Endothelial cell of umbilical vein (primary cell): ENCODE data around the gene LTB4R. TPM values are rescaled to one million over a fixed set of nuclear protein-coding genes. Genes with fewer than 3 reads are reported as not detected.

Experiments used
- BruUV-seq: library from RNA; stranded (reverse); fragments of 400-500 nt; replicated peaks from 2 replicates; lab custom pipeline; 2021; lab: Mats Ljungman, UMichigan
- CTCF ChIA-PET: fragments of 300-600, 350-600 bp; sonication (Branson Sonifier 250); formaldehyde crosslinking; loops from one replicate; lab custom pipeline; 2021; ENCODE audit warnings: antibody characterized with exemption, inconsistent platforms; lab: Charles Lee
- POLR2A ChIA-PET: fragments of 300-600, 350-600 bp; sonication (Branson Sonifier 250); formaldehyde crosslinking; loops from one replicate; lab custom pipeline; 2021; ENCODE audit warnings: antibody characterized with exemption, inconsistent platforms; lab: Charles Lee
- DNase-seq: peaks from one replicate; pipeline ENCODE4 v3.0.0-alpha.2; 2011; ENCODE audit warnings: low read depth, low spot score
- FAIRE-seq: peaks from 2 replicates; lab custom pipeline; 2011; peaks lifted over from hg19 to GRCh38; lab: Jason Lieb, UNC
- H2AFZ ChIP-seq: 2 replicates; pipeline ENCODE4 v1.6.0; 2012; ENCODE audit warnings: low read depth, low read length, control low read depth, inconsistent platforms
- H3K27ac ChIP-seq: 2 replicates; pipeline ENCODE4 v1.5.1; 2011; ENCODE audit warnings: low read depth, mild to moderate bottlenecking, control low read depth, low read length, moderate library complexity; ENCODE audit not compliant: insufficient read depth
- H3K27me3 ChIP-seq, 2 experiments: 2 replicates each; pipeline versions ENCODE4 v1.6.0 to v1.6.1; 2011; ENCODE audit warnings: low read length in 2 of 2, mixed read lengths in 1 of 2; ENCODE audit not compliant: control insufficient read depth in 2 of 2, insufficient read depth in 2 of 2
- H3K36me3 ChIP-seq, 2 experiments: 2 replicates in 1 of 2; 3 replicates in 1 of 2; pipeline ENCODE4 v1.5.1; 2011; ENCODE audit warnings: low read length in 2 of 2, mild to moderate bottlenecking in 1 of 2, moderate library complexity in 1 of 2; ENCODE audit not compliant: control insufficient read depth in 2 of 2, insufficient read depth in 2 of 2; ENCODE audit errors: extremely low read depth in 1 of 2
- H3K4me1 ChIP-seq: 3 replicates; pipeline ENCODE4 v1.5.1; 2011; ENCODE audit warnings: mild to moderate bottlenecking, low read length; ENCODE audit not compliant: control insufficient read depth, insufficient read depth; ENCODE audit errors: extremely low read depth
- H3K4me2 ChIP-seq: 2 replicates; pipeline ENCODE4 v1.6.1; 2011; ENCODE audit warnings: low read length, control low read depth, mixed read lengths; ENCODE audit not compliant: insufficient read depth
- H3K4me3 ChIP-seq, 3 experiments: fragments of 200-600 bp in 1 of 3; sonication (generic), shearing (Covaris generic) in 1 of 3; replicated peaks in 1 of 3; 2 replicates each; pipeline ENCODE4 v1.5.1; 2011 to 2016; ENCODE audit warnings: control low read depth in 3 of 3, low read length in 3 of 3, mild to moderate bottlenecking in 2 of 3, inconsistent platforms in 1 of 3, low read depth in 1 of 3, moderate library complexity in 1 of 3; ENCODE audit not compliant: insufficient read depth in 1 of 3
- H3K79me2 ChIP-seq: 2 replicates; pipeline ENCODE4 v1.6.0; 2012; ENCODE audit warnings: low read length, inconsistent platforms; ENCODE audit not compliant: control insufficient read depth, insufficient read depth
- H3K9ac ChIP-seq: replicated peaks from 2 replicates; pipeline ENCODE3; 2011; ENCODE audit warnings: low read length, control low read depth; ENCODE audit not compliant: insufficient read depth; ENCODE audit errors: extremely low read depth
- H3K9me1 ChIP-seq: replicated peaks from 3 replicates; pipeline ENCODE4 v1.6.0; 2011; ENCODE audit warnings: mild to moderate bottlenecking, low read length; ENCODE audit not compliant: control insufficient read depth, insufficient read depth; ENCODE audit errors: extremely low read depth
- H3K9me3 ChIP-seq: replicated peaks from 2 replicates; pipeline ENCODE4 v1.5.1; 2012; ENCODE audit warnings: low read length, inconsistent platforms; ENCODE audit not compliant: control insufficient read depth, insufficient read depth
- H4K20me1 ChIP-seq: replicated peaks from 2 replicates; pipeline ENCODE3; 2011; ENCODE audit warnings: mild to moderate bottlenecking, low read length; ENCODE audit not compliant: control insufficient read depth, insufficient read depth; ENCODE audit errors: extremely low read depth
- EZH2 ChIP-seq: IDR thresholded peaks from 2 replicates; pipeline ENCODE4 v1.6.1; 2012; ENCODE audit warnings: borderline replicate concordance, low read depth, mild to moderate bottlenecking, moderate library complexity, low read length, inconsistent platforms; ENCODE audit not compliant: severe bottlenecking
- FOS ChIP-seq: IDR thresholded peaks from 2 replicates; pipeline ENCODE4 v1.6.1; 2011; ENCODE audit warnings: mild to moderate bottlenecking, low read length, moderate library complexity, borderline replicate concordance; ENCODE audit not compliant: insufficient read depth
- GATA2 ChIP-seq: IDR thresholded peaks from 2 replicates; pipeline ENCODE4 v1.7.0; 2011; ENCODE audit warnings: low read depth, mild to moderate bottlenecking, moderate library complexity, mixed read lengths, low read length; ENCODE audit not compliant: insufficient read length, insufficient read depth
- JUN ChIP-seq: IDR thresholded peaks from 2 replicates; pipeline ENCODE4 v1.6.1; 2011; ENCODE audit warnings: borderline replicate concordance, low read depth; ENCODE audit not compliant: insufficient read length, insufficient read depth
- MYC ChIP-seq: IDR thresholded peaks from one replicate; pipeline ENCODE4 v1.6.1; 2011; ENCODE audit warnings: mild to moderate bottlenecking, low read depth, low read length
- POLR2A ChIP-seq: IDR thresholded peaks from 2 replicates; pipeline ENCODE4 v1.6.1; 2012; ENCODE audit warnings: low read depth, mild to moderate bottlenecking, control low read depth, low read length
- POLR2AphosphoS5 ChIP-seq: IDR thresholded peaks from 2 replicates; pipeline ENCODE4 v1.6.1; 2012; ENCODE audit warnings: low read depth, mild to moderate bottlenecking, control low read depth, low read length, moderate library complexity; ENCODE audit not compliant: insufficient read depth
- dilution Hi-C: fragments of 300-500 bp; cut with MboI; formaldehyde crosslinking; loops from one replicate; pipeline ENCODE4 v1.15.0; 2019; ENCODE audit warnings: low sequenced_read_pairs; ENCODE audit not compliant: extremely low pct_ligation_motif_present
- intact Hi-C: fragments of 100-400 bp; cut with micrococcal nuclease; formaldehyde crosslinking; loops from one replicate; pipeline ENCODE4 v1.10.0; 2022
- polyA plus RNA-seq, 4 experiments: library from polyadenylated mRNA; depleted of rRNA in 3 of 4; stranded (reverse) in 3 of 4; unstranded in 1 of 4; fragments of >200 nt; gene quantifications; 2 replicates each; pipeline versions ENCODE4 v1.2.1 to v1.2.3, GENCODE V29; 2011 to 2012; ENCODE audit warnings: missing spikeins in 1 of 4
- total RNA-seq: library from RNA; stranded (reverse); gene quantifications from 2 replicates; pipeline ENCODE4 v1.2.3, GENCODE V29; 2021
- TF ChIP-seq, protein P1 (sequence below), 2 donors: IDR thresholded peaks; 1 replicate in 1 of 2; 2 replicates in 1 of 2; pipeline ENCODE4 v1.5.1; 2011; ENCODE audit warnings: low read length in 2 of 2, mild to moderate bottlenecking in 2 of 2, moderate library complexity in 2 of 2, control low read depth in 1 of 2, inconsistent platforms in 1 of 2, low read depth in 1 of 2; ENCODE audit not compliant: insufficient read depth in 1 of 2; ENCODE audit errors: extremely low read depth in 1 of 2
- TF ChIP-seq, protein P2 (sequence below): IDR thresholded peaks from 2 replicates; pipeline ENCODE4 v1.6.1; 2011; ENCODE audit not compliant: insufficient read depth, insufficient read length

The LTB4R gene
- total and polyA plus RNA-seq, 2 donors (not counting 3 experiments of a cell fraction or from before 2014, with no cell fraction given), result 9.1 to 10.5 TPM

DNA sequence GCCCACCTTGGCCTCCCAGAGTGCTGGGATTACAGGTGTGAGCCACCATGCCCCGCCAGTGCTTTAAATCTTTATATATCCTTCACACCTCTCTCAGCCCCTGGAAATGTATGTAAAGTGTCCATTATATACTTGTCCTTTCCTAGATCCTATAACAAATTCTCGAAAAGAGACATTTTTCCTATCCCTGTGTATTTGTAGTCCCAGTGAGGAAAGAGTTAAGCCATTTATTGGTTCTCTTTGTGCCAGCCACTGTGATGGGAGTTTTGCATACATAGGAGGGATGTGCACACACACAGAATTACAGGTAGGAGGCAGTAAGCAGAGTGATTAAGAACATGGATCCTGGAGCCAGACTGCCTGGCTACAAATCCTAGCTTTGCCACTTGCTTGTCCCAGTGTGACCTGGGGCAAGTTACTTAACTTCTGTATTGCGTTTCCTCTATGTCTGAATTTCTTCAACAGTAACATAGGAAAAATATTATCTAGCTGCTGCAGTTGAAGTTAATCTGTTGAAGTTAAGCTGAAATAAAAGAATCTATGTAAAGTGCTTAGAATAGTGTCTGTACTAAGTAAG is 37.8 kb upstream of the LTB4R start:
- Histone ChIP-seq H3K79me2 (no peaks in the 10 kb centered on the region), H2AFZ (no peak overlapping the region), H3K9me1 (no peaks in the 10 kb centered on the region), H3K4me1 (peaks cover 9% of the 10 kb centered on the region), H3K36me3 (peaks cover 2 to 7% of the 10 kb centered on the region in 2 experiments), H3K9me3 (no peaks in the 10 kb centered on the region), H3K27ac (no peak overlapping the region), H4K20me1 (no peaks in the 10 kb centered on the region), H3K27me3 (no peaks in the 10 kb centered on the region), H3K4me2 (no peak overlapping the region), H3K4me3 (no peak overlapping the region), H3K9ac (no peak overlapping the region)
- POLR2A ChIA-PET, result no interaction called here
- BruUV-seq, result no TSS peak
- DNase-seq (no peak), FAIRE-seq (no peak)
- intact Hi-C loops (no loop called here), dilution Hi-C loops (no loop called here)
- TF ChIP-seq, protein P1, sequence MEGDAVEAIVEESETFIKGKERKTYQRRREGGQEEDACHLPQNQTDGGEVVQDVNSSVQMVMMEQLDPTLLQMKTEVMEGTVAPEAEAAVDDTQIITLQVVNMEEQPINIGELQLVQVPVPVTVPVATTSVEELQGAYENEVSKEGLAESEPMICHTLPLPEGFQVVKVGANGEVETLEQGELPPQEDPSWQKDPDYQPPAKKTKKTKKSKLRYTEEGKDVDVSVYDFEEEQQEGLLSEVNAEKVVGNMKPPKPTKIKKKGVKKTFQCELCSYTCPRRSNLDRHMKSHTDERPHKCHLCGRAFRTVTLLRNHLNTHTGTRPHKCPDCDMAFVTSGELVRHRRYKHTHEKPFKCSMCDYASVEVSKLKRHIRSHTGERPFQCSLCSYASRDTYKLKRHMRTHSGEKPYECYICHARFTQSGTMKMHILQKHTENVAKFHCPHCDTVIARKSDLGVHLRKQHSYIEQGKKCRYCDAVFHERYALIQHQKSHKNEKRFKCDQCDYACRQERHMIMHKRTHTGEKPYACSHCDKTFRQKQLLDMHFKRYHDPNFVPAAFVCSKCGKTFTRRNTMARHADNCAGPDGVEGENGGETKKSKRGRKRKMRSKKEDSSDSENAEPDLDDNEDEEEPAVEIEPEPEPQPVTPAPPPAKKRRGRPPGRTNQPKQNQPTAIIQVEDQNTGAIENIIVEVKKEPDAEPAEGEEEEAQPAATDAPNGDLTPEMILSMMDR (IDR thresholded peaks at IDR 0.05; ENCODE audit: extremely low read depth in 1 of 2, insufficient read depth in 1 of 2, low read depth in 1 of 2, low read length in 2 of 2), result no peak
- TF ChIP-seq MYC (no peak), JUN (no peak), POLR2AphosphoS5 (no peak), GATA2 (no peak), FOS (no peak), POLR2A (no peak), EZH2 (no peak)
- TF ChIP-seq, protein P2, sequence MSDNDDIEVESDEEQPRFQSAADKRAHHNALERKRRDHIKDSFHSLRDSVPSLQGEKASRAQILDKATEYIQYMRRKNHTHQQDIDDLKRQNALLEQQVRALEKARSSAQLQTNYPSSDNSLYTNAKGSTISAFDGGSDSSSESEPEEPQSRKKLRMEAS, result no peak
- CTCF ChIA-PET, result interaction anchor here (1.1 to 3.6 kb wide), 2 partner anchors 10 to 24 kb away, joined by 5 to 21 read pairs; no protein-coding TSS in a partner anchor
